Adipocyte (in vitro differentiated cells): ENCODE data around the gene ACY1.
A peak's percentile ranks its signal among the peaks of the same experiment; 100 is the strongest.

Experiments used
- DNase-seq: peaks from one replicate; pipeline ENCODE4 v3.0.0-alpha.2; 2015; ENCODE audit warnings: low read depth
- H3K27me3 ChIP-seq: replicated peaks from 2 replicates; pipeline ENCODE4 v1.7.0; 2013; ENCODE audit warnings: mild to moderate bottlenecking, low read length, moderate library complexity; ENCODE audit not compliant: control insufficient read depth, insufficient read depth
- H3K36me3 ChIP-seq: 2 replicates; pipeline ENCODE4 v1.7.0; 2013; ENCODE audit warnings: low read length, mild to moderate bottlenecking, moderate library complexity; ENCODE audit not compliant: control insufficient read depth, insufficient read depth, severe bottlenecking
- H3K4me1 ChIP-seq: 2 replicates; pipeline ENCODE4 v1.7.0; 2013; ENCODE audit warnings: mild to moderate bottlenecking, low read length, moderate library complexity; ENCODE audit not compliant: control insufficient read depth, insufficient read depth
- H3K4me3 ChIP-seq: 2 replicates; pipeline ENCODE4 v1.7.0; 2013; ENCODE audit warnings: mild to moderate bottlenecking, low read length, moderate library complexity
- H3K9ac ChIP-seq: 2 replicates; pipeline ENCODE4 v1.7.0; 2013; ENCODE audit warnings: mild to moderate bottlenecking, low read length, moderate library complexity
- H3K9me3 ChIP-seq: 2 replicates; pipeline ENCODE4 v1.7.0; 2013; ENCODE audit warnings: mild to moderate bottlenecking, low read length, moderate library complexity; ENCODE audit not compliant: control insufficient read depth

ACY1 gene

DNA sequence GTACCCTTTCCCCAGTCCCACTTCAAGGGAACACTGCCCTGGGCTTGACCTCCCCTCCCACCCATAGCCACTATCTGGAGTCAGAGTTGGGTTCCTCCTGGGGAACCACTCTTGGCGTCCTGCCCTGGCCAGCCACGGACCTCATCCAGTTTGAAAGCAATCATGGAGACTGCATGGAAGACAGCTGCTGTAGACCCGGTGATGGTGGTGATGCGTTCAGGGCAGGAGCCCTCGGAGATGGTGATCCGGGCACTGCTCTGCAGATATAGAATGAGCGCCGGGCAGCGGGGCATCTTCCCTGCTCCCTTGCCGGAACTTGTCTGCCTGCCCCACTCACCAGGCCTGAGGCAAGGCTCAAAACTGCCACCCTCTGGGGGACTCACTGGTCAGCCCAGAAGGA, 22.9 kb upstream of the ACY1 start:
- no peak for DNase-seq
- Histone ChIP-seq H3K36me3 (peaks cover 15% of the 10 kb centered on the region), H3K4me3 (no peak overlapping the region), H3K4me1 (no peaks in the 10 kb centered on the region), H3K9ac (no peak overlapping the region), H3K9me3 (no peaks in the 10 kb centered on the region), H3K27me3 (peaks cover under 1% of the 10 kb centered on the region)

DNA sequence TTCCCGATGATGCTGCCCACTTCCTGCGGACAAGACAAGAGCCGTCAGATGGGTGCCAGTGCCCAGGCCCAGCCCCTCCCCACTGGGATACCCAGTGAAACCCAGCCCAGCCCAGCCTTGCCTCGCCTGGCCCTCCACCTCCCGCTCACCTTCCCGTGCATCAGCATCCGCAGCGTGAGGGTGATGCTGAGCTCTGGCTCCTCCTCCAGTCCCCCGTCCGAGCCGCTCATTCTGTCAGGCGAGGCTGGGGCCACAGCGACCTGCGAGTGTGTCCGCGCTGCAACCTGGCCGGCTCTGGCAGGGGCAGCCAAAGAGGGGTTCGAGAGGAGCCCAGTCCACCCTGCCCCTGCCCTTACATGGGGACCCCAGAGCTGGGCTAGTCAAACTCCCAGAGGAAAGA, 22.3 kb upstream of the ACY1 start:
- Histone ChIP-seq H3K9me3 (no peaks in the 10 kb centered on the region), H3K4me3 (no peak overlapping the region), H3K9ac (no peak overlapping the region), H3K4me1 (no peaks in the 10 kb centered on the region), H3K27me3 (no peaks in the 10 kb centered on the region), H3K36me3 (peaks cover 15% of the 10 kb centered on the region)
- DNase-seq = no peak

DNA sequence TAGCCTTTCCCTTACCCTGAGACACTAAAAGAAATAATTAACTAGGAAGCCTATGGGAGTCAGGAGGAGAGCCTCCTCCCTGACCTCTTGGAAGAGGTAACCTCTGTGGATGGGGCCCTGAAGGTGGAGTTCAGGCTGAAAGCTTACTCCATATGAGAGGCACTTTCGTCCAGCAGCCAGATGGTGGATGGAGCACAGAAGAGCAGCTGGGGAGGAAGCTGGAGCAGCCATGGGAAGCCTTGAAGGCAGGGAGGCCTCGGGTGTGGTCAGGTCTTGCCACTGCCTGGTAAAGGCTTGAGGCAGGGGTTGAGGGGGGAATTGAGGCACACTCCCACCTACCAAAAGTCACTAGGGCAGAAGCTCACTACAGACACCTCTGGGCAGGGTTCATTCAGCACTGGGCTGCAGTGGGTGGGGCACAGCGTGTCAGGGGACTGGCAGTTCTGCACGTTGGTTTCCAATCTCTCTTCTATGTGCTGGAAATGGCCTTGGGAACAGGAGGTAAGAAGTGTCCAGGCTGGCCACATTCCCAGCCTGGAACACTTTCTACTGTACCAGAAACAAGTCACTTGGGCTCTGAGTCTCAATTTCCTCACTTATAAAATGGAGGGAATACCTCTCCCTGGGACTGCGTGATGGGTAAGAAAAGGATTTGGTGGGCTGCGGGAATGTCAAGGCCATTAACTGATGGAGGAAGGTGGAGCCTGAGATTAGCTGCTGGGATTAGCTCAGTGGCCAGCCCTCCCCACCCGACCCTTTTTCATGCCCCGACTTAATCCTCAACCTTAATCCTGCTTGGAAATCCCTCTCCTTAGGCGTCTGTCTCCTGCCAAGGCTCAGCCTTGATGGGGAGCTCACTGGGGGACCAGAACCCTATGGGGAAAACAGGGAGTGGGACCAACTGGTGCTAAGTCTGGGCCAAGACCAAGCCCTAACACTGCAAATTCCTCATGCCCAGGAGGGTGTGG, 21.4 kb upstream of the ACY1 start:
- Histone ChIP-seq H3K4me1 (peaks cover 2% of the 10 kb centered on the region), H3K36me3 (peaks cover 15% of the 10 kb centered on the region), H3K4me3 (no peak overlapping the region), H3K9ac (no peak overlapping the region), H3K27me3 (no peaks in the 10 kb centered on the region), H3K9me3 (no peaks in the 10 kb centered on the region)
- DNase-seq = no peak

DNA sequence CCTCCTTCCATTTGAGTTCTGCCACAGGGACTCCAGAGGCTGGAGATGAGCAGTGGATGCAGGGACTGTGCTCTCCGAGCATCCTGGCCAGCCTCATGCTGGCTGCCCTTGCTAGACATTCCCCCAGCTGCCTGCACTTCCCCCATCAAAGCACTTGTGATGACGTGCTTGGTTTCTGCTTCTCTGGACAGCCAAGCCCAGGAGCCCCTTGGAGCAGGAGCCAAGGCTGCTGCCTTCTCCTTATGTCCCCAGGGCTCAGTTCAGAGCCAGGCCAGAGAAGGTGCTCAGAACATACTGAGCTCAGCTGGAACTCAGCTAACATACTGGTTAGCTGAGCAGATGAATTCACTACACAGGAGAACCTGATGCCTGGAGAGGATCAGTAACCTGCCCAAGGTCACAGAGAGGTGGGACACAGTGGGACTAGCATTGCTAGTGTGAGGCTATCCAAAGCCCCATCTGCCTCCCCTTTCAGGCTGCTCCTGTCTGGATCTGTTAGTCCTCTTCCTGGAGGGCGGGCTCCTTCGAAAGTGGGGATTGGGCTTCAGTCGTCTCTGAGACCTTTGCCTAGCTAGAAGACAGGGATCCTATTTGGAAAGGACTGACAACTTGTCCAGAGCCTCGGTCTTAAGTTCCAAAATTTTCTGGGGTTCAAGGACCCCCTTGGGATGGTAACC, 20.3 kb upstream of the ACY1 start:
- H3K36me3 ChIP-seq = peaks cover 15% of the 10 kb centered on the region
- no peak for DNase-seq
- no peaks in the 10 kb centered on the region for H3K9me3 ChIP-seq
- no peaks in the 10 kb centered on the region for H3K27me3 ChIP-seq
- no peak overlapping the region for H3K4me3 ChIP-seq
- H3K4me1 ChIP-seq = peaks cover 5% of the 10 kb centered on the region
- H3K9ac ChIP-seq = no peak overlapping the region

DNA sequence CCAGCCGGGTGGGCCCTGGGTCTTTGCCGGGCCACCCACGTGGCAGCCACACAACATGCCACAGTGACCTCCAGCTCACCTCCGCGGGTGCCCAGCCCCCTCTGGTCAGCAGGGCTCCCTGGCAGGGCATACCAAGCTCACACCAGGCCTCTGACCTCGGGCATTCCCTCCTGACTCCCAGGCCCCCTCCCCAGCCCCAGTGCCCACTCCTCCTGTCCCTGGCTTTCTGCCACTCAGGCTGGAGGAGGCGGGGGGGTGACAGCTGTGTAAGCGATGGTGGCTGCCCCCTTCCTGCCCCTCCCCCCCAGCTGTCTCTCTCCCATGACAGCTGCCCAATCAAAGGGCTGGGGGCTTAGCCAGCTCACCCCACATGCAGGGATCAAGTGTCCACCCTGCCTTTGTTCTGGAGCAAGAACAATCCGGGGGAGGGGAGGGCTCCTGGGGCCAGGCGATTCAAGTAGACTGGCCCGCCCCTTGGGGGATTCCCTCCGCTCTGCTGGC, 19.3 kb upstream of the ACY1 start:
- Histone ChIP-seq H3K4me3 (no peak overlapping the region), H3K4me1 (peaks cover 10% of the 10 kb centered on the region)

DNA sequence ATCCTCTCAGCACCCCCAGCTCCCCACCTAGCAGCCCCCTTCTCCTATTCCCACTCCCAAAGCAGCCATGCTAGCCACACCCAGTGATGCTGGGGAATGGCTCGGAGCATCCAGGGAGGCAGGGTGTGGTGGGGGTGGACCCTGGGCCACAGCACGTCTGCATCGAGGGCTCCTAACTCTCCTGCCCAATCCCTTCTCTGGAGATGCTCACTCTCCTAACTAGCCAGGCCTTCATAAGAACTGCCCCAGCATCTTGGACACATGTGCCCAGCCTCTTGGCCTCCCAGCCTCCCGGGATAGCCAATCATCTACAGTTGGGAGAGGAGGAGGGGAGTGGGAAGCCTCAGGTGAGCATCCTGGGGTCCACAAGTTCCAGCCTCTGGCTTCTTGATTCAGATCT, 18.8 kb upstream of the ACY1 start:
- Histone ChIP-seq H3K27me3 (no peaks in the 10 kb centered on the region), H3K9ac (no peak overlapping the region), H3K9me3 (no peaks in the 10 kb centered on the region), H3K4me3 (no peak overlapping the region), H3K4me1 (peaks cover 10% of the 10 kb centered on the region), H3K36me3 (peaks cover 9% of the 10 kb centered on the region)
- no peak for DNase-seq

More for the DNA sequence above, 19.3 kb upstream of the ACY1 start:
- peaks cover 9% of the 10 kb centered on the region for H3K36me3 ChIP-seq
- H3K9ac ChIP-seq = no peak overlapping the region
- H3K27me3 ChIP-seq = no peaks in the 10 kb centered on the region
- DNase-seq = no peak
- H3K9me3 ChIP-seq = no peaks in the 10 kb centered on the region

DNA sequence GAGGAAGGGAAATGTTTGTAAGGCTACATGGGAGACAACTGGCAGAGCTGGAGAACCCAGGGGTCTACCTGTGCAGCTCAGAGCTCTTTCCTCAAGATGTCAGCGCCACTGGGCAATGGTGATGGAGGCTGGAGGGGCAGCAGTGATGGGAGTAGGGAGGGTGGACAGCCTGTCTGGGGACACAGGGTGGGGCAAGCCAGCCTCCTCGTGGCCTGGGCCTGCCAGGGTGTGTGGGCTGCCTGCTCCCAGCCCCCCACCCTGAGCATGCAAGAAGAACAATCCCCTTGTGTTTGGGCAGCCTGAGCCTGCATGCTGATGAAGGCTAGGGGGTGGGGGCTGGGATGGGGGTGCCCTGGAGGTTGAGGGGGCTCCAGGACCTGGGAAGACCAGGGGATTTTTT, 17.3 kb upstream of the ACY1 start:
- Histone ChIP-seq H3K4me1 (peaks cover 10% of the 10 kb centered on the region), H3K9me3 (no peaks in the 10 kb centered on the region), H3K9ac (no peak overlapping the region), H3K36me3 (peaks cover 2% of the 10 kb centered on the region), H3K27me3 (no peaks in the 10 kb centered on the region), H3K4me3 (no peak overlapping the region)
- DNase-seq = no peak

DNA sequence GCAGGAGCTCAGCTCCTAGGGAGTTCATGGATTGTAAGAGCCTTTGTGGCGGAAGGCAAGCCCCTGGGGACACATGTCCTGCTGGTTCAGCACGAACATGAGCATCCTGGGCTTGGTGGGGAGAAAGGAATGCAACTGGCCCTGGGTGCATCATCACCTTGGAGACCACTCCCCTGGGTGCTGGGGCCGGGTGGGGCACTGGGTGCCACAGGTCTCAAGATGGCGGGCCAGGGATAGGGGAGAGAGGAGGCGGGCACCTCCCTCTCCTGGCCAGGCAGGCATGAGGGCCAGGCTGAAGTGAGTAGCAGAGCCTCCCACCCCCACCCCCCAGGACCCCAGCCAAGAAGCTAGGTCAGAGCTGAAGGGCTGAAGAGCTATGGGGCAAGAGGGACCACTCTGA, 16.8 kb upstream of the ACY1 start:
- Histone ChIP-seq H3K9ac (peak overlapping the region; percentile 92), H3K36me3 (peaks cover 5% of the 10 kb centered on the region), H3K9me3 (no peaks in the 10 kb centered on the region), H3K4me1 (peaks cover 10% of the 10 kb centered on the region), H3K27me3 (no peaks in the 10 kb centered on the region), H3K4me3 (peak overlapping the region; percentile 81)
- no peak for DNase-seq

DNA sequence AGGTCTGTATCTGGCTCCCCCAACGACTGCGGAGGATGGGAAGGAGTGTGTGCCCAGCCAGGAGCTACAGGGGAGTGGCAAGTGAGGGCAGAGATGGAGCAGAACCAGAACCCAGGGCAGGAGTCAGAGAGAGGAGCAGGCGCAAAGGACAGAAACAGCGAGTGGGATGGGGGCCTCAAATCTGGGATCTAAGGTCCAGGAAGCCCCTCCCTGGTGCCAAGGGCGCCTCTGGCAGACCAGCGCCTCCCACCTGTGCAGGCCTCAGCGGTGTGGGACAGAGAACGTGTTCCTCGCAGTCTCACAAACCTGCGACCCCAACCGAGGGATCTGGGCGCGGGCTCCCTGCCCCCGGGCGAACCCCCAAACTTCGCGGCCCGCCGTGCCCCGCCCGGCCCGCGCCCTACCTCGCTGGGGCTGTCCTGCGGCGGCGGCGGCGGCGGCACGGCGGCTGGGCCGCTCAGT, 16.4 kb upstream of the ACY1 start:
- Histone ChIP-seq H3K4me1 (peaks cover 10% of the 10 kb centered on the region), H3K36me3 (peaks cover 7% of the 10 kb centered on the region), H3K4me3 (peak overlapping the region; percentile 81), H3K9me3 (no peaks in the 10 kb centered on the region), H3K9ac (peak overlapping the region; percentile 92), H3K27me3 (no peaks in the 10 kb centered on the region)
- no peak for DNase-seq

DNA sequence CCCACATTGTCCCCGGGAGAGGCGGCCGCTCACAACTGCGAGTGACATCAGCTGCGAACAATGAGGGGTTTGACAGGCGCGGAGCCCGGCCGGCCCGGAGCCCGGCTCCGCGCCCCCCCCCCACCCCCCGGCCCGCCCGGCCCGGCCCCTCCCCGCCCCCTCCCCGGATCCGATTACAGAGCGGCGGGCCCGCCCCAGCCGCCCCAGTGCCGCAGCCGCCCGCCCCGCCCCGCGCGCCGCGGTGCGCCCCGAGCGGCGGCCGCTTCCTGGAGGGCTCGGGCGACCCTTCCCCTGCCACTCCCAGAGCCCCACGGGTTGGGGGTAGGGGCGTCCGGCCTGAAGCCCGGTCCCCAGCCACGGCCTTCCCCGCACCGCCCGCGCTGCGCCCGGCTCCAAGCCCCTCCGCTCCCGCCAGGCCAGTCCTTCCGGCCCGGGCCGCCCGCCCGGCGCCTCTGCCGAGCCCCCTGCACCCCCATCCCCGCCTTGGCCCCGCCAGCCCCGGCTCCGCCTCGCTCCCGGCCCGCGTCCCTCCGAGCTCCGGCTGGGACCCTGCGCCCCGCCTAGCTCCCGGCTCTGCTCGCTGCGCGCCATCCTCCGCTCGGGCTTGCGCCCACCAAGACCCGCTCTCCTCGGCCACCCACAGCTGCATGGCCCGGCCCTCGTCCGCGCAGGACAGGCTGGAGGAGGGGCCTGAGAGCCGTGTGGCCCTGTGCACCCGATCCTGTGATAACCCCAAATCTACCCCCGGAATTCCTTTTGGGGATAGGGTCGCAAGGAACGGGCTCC, 15.8 kb upstream of the ACY1 start, which contains the start of gene PCBP4:
Gene PCBP4, minus strand, starts transcription at position 71 of the 786 bp plus-strand sequence. CDS start 6,214 bp downstream, outside the sequence.
- peak within 1 kb of the TSS; percentile 92 for H3K9ac ChIP-seq
- peaks cover 7% of the 10 kb centered on the region for H3K36me3 ChIP-seq
- peaks cover 10% of the 10 kb centered on the region for H3K4me1 ChIP-seq
- H3K9me3 ChIP-seq = no peaks in the 10 kb centered on the region
- no peaks in the 10 kb centered on the region for H3K27me3 ChIP-seq
- peak; percentile 80 for DNase-seq
- peak within 1 kb of the TSS; percentile 84 for H3K4me3 ChIP-seq
